Endometrium (tissue), 2 donors: Measurements from ENCODE around the gene MAOB.
"Not testable (repeated sequence)": the region's sequence is repeated elsewhere in the genome, so short reads cannot be mapped to it uniquely, and the experiment has no call there.

Experiments used
- FAIRE-seq: peaks from 2 replicates; lab custom pipeline; 2012; peaks lifted over from hg19 to GRCh38; lab: Jason Lieb, UNC
- donor health status: control.
- donor health status: control.

MAOB gene

DNA sequence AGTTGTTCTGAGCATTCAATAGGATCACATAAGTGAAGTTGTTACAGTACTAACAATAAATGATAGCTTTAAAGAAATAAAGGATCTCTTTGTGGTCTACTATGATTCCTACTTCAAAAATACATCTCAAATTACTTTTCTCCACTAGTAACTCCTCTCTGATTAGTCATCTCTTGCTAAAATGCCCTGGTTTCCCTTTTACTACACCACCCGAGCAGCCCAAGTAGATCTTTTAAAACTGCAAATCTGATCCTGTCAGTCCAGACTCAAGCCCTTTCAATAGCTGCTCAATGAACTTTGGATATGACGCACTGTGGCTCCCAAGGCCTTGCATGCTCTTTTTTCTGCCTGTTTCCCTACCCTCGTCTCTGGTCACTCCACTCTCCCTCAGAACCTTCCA, 128.6 kb downstream of the MAOB start:
- no peak for FAIRE-seq

DNA sequence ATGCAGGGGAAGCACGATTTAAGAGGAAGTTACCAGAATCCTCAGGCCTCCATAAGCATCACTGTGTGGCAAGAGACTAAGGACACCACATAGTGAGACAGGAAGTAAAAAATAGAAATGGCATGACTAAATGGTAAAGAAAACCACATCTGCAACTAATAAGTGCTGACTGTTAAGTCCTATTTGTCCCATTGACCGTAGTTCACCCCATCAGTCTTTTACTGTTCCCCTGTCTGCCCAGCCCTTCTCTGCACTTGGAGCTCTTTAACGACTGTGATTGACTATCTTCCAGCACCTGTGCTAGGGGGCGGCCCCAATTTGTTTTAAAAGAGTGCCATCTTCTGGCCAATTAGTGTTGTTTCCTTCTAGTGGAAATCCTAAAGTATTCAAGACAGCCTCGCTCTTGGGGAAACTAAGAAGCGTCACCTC, 132.0 kb downstream of the MAOB start:
- no peak for FAIRE-seq

DNA sequence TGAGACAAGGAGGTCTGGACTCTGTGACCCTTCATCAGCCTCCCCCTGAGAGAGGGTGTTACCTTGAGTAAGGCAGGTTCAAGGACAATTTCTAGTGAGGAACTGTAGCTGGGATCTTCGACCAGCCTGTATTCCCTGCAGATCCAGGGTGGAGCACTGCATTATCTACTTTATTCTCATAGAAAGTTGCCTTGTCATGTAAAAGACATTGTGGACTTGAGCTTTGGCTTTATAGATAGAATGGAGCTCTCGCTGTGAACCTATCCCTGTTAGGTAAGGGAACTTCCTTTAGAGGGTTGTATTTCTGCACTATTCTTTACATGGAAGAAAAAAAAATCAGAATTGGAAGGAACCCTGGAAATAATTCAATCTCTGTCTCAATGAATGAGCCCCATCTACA, 134.8 kb downstream of the MAOB start:
- FAIRE-seq, result no peak

DNA sequence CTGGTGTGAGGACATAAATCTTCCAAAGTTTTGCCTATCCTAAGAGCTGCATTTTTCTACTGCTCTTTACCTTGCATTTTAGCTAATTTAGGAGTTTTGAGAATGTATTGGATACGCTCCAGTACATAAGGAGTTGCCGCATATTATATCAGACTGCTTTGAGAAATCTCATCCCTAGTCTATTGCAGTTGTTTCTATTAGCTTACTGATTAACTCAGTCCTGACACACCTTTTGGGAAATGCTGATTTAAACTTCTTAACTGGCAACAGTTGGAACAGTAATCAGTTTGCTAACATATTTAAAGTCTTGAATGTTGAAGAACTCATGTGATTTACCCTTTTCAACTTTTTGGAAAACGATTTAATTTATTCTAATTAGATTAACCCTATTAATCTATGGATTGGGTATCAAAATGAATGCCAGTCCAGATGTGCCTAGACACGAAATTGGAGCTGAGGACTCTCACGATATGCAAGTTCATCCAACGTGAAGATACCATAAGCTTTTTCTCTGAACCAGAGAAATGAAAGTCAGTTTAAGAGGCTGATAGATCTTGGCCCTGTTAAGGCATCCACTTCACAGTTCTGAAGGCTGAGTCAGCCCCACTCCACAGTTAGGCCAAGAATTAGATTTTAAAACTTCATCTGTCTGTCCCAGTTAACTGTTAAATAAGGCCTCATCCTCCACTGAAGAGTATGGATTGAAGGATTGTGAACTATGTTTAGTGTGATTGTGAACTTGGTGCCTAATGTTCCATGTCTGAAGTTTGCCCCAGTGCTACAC, 136.1 kb downstream of the MAOB start:
- no peak for FAIRE-seq

DNA sequence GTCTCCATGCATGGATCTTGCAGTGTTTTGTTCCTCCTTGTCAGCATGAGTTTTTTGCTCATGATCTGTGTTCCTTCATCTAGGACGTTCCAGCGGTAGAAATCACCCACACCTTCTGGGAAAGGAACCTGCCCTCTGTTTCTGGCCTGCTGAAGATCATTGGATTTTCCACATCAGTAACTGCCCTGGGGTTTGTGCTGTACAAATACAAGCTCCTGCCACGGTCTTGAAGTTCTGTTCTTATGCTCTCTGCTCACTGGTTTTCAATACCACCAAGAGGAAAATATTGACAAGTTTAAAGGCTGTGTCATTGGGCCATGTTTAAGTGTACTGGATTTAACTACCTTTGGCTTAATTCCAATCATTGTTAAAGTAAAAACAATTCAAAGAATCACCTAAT, 138.0 kb downstream of the MAOB start:
- FAIRE-seq, result no peak

DNA sequence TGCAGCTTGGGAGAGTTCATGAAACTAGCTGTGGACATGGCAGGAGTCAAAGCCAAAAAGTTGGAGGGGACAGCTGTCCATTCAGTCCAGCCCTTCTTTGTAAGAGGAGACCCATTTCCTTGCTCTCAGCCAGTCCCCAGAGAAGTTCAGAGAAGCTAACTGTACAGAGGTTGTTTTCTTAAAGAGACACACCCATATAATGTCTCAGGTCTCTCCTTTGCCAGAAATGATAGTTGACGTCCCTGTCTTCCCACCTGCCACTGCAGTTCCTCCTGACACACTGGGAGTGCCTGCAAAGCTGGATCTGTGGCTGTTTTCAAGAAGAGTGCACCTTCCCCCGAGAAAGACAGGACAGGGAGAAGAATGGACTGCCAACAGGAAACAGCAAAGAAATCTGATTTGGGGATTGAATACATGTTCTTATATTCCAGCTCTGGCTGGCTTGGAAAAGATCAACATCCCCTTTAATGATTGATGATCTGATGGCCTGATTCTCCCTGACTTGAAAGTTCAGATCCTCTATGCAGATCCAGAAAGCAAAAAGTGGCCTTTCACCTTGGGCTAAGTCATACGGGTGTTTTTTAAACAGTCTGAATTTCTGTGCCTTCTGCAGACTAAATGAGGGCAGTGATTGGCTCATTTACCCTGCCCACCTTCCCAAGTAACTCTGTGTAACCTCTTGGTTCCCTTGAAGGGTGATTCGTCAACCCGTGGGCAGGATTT, 139.0 kb downstream of the MAOB start:
- FAIRE-seq, result no peak

DNA sequence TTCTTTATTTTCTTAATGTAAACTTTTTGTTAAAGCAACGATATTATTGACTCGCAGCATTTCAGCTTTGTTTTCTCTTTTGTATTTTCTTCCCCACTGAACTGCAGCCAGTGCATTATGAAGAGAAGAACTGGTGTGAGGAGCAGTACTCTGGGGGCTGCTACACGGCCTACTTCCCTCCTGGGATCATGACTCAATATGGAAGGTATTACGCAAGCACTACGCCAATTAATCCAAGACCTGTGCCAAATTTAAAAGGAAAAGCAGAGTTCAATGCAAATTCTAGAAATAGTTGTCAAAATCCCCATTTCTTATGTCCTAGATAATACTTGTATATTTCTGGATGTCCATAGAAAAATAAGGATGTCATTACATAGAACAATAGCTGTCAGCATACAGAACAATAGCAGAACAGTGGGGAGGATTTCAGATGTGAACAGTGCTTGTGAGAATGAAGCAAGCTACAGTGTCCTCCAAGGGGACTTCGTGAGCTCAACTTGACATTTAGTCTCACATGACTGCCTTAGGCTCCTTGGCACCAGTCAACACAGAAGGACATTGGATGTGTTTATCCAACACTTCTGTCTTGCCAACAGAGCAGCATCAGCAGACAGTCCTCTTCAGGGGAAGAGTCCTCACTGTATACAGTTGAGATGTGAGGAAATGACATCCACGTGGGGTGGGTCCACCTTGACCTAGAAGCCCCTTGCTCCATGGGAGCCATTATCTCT, 140.2 kb downstream of the MAOB start:
- FAIRE-seq, result no peak

DNA sequence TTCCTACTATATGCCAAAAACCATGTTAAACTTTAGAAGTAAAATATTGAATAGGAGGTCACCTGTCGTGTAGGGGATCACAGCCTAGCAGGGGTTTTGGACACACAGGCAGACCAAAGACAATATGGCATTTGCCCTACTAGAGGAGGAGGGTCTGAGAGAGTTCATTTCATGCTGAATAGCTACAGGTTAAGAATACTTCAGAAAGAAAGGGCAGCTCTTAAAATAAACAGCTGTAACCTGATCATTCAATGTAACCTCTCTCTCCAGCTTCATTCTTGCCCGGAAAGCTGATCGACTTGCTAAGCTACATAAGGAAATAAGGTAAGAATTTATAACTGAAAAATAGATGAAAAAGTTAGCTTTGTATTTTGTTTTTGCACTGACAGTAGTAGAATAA, 146.3 kb downstream of the MAOB start:
- no peak for FAIRE-seq

DNA sequence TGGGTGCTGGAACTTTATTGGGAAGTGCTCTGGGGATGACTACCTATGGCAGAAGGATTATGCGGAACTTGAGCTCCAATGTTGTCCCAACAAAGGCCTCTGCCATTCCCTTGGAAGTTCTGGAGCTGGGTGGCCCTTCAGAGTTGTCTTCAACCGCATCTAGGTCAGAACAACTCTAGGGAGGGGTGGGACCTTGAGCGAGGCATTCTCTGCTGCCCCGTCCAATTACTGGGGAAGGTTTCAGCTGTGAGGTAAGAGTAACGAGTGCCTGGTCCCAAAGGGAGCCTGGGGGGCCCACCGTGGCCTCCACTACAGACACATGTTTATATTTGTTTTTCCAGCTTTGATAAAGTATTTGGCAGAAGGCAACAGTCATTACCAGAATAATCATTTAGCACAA, 146.7 kb downstream of the MAOB start:
- FAIRE-seq, result no peak

DNA sequence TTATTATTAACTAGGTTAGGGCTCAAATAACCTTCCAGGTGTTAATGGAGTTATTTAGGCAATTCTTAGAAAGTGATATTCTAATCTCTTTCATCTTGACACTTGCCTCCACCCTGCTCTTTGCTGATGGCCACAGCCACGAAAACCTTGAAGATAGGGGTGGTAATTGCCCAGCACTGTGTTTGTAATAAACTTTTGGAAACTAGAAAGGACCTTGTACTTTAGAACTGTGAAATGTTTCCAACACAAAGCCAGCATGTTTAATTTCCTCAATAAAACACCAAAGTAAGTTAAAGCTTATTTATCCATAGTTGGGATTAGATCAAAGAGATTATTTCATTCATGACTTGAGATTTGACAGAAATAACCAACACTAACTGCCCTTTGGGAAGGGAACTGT, 147.8 kb downstream of the MAOB start:
- FAIRE-seq, result no peak

DNA sequence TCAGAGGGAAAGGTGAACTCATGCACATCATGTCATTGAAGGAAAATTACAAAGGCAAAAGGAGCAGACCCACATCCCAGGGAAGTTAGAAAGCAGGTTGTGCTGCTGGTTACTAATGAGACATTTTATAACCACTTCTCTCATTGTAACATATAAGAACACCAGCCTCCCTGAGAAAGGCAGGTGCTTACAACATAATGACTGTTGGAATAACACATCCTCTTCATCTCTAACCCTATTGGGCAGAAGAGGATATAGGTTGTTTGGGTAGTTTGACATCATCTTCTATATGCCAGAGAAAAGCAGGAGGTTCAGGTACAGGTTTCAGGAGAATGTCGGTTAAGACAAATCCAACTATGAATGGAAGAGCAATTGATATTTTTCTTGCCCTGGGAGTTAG, 148.6 kb downstream of the MAOB start:
- no peak for FAIRE-seq

DNA sequence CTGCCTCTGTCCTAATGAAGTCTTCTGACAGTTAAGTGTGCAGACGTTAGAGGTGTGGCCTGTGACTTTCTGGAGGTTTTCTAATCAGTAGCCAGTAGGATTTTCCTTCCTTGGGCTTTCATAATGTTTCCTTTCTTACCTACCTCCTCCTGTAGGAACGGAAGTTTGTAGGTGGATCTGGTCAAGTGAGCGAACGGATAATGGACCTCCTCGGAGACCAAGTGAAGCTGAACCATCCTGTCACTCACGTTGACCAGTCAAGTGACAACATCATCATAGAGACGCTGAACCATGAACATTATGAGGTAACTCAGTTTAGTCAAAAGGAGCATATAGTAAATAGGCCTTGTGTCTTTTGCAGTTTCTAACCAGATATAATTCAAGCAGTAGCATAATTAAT, 151.2 kb downstream of the MAOB start:
- no peak for FAIRE-seq

DNA sequence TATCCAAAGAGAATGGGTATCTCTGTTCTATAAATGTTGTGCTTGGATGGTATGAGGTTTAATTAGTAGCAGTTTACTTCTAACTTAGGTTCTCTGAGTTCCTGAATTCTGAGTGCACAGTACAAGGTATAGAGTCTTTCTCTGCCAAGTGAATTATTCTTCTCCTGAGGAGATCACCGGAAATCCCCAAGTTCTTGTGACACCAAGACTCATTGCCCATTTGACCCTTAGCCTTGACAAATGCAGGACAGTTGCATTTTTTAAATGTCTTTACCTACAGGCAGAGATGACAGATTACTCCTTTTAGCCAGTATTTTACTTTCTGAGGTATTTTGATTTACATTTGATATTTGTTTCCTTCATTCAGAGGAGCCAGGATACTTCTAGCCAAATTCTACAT, 153.3 kb downstream of the MAOB start:
- no peak for FAIRE-seq

DNA sequence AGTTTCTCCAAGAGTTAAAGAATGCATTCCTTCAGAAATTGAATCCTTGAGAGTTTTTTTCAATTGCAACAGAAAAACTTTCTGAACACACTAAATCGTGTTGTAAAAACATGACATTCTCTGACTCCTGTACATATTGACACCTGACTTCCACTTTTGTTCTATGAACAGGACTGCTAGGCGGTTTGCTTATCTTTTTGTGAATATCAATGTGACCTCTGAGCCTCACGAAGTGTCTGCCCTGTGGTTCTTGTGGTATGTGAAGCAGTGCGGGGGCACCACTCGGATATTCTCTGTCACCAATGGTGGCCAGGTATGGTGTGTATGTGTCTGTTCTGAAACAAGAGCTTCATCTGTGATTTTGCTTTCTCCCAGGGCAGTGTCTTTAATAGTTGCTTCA, 154.2 kb downstream of the MAOB start:
- FAIRE-seq, result no peak

DNA sequence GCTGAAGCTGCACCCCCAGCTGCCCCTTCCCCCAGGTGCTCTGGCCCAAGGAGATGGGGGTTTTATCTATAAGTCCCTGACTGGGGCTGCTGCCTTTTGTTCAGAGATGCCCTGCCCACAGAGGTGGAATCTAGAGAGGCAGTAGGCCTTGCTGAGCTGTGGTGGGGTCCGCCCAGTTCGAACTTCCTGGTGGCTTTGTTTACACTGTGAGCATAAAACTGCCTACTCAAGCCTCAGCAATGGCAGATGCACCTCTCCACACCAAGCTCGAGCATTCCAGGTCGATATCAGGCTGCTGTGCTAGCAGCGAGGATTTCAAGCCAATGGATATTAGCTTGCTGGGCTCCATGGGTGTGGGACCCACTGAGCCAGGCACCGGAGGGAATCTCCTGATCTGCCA, 155.0 kb downstream of the MAOB start:
- FAIRE-seq, result not testable (repeated sequence)

DNA sequence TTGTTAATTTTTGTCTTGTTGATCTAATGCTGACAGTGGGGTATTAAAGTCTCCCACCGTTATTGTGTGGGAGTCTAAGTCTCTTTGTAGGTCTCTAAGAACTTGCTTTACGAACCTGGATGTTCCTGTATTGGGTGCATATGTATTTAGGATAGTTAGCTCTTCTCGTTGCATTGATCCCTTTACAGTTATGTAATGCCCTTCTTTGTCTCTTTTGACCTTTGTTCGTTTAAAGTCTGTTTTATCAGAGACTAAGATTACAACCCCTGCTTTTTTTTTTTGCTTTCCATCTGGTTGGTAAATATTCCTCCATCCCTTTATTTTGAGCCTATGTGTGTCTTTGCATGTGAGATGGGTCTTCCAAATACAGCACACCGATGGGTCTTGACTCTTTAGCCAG, 157.0 kb downstream of the MAOB start:
- not testable (repeated sequence) for FAIRE-seq

DNA sequence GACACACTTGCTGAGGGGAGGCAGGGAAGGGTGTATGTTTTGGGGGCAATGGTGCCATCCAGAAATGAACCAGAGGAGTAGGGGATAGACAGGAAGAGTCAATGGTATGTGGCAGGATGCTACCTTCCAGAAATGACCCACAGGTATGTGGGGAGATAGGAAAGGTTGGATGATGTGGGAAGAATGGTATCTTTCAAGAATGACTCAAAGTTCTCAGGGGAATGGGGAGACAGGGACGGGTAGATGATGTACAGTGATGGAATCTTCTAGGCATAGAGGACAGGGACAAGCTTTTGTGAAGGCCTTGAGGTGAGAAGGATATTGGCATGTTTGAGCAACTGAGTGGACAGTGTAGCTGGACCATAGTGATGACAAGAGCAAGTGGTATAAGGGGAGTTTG, 161.3 kb downstream of the MAOB start:
- FAIRE-seq, result no peak

DNA sequence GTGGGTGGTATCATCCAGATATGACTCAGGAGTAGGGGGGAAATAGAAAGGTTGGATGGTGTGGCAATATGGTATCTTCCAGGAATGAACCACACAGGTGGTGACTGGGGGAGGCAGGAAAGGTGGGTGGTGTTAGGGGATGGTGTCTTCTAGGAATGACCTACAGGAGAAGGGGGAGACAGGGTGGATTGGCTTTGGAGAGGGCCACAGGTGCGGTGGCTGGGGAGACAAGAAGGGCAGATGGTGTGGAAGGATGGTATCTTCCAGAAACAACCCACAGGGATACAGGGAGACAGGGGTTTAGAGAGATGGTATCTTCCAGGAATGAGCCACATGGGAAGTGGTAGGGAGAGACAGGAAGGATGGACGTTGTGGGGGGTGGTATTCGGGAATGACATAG, 162.2 kb downstream of the MAOB start:
- FAIRE-seq, result no peak

DNA sequence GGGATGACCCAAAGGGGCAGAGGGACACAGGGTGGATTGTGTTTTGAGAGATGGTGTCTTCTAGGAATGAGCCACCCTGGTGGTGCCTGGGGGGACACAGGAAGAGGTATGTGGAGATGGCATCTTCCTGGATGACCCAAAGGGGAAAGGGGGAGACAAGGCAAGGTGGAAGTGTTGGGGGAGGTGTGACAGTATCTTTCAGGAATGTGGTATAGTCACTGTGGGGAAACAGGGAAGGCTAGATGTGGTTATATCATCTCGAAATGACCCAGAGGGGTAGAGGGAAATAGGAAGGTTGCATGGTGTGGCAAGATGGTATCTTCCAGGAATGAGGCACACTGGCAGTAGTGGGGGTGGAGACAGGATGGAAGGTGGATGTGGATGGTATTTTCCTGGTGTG, 163.3 kb downstream of the MAOB start:
- no peak for FAIRE-seq

DNA sequence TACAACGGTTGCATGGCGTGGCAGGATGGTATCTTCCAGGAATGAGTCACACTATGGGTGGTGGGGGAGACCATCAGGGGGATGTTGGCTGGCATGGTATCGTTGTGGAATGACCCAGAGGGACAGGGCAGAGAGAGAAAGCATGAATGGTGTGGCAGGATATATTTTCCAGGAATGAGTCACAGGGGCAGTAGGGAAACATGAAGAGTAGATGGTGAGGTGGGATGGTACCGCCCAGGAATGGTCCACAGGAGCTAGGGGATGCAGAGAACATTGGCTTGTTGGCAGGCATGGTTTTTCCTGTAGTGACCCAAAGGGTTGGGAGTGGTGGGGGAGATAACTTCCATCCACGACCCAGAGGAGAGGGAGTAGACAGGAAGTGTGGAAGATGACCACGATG, 163.7 kb downstream of the MAOB start:
- FAIRE-seq, result no peak

DNA sequence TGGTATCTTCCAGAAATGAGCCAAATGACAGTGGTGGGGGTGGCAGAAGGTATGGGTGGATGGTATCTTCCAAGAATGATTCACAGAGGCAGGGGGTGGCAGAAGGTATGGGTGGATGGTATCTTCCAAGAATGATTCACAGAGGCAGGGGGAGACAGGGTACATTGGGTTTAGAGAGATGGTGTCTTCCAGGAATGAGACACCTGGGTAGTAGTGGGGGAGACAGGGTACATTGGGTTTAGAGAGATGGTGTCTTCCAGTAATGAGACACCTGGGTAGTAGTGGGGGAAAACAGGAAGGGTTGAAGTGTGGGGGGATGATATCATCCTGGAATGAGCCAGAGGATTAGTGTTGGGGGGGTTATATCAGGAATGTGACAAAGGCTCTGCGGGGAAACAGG, 164.2 kb downstream of the MAOB start:
- no peak for FAIRE-seq

DNA sequence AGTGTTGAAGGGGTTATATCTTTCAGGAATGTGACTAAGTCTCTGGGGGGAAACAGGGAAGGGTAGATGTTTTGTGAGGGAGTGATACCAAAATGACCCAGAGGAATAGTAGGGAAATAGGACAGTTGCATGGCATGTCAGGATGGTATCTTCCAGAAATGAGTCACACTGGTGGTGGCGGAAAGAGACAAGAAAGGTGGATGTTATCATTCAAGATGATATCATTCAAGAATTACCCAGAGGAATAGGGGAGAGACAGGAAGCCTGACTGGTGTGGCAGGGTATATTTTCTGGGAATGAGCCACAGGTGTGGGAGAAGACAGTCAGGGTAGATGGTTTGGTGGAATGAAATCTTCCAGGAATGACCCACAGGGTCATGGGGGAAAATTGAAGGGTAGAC, 165.1 kb downstream of the MAOB start:
- no peak for FAIRE-seq

DNA sequence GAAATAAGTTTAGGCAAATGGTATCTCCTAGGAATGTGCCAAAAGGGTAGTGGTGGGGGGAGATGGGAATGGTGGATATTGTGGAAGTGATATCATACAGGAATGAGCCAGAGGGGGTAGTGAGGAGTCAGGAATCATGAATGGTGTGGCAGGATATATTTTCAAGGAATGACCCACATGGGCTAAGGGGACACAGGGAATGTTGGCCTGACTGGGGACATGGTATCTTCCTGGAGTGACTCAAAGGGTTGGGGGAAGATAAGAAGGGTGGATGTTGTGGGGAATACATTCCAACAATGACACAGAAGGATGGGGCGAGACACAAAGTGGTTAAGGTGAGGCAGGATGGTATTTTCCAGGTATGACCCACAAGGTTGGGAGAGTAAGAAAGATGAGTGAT, 165.6 kb downstream of the MAOB start:
- no peak for FAIRE-seq
